GM12875 (cell line): ENCODE measurements around the gene DNAJC5G.
"Not testable (repeated sequence)": the region's sequence is repeated elsewhere in the genome, so short reads cannot be mapped to it uniquely, and the experiment has no call there.

Experiments
- H3K4me3 ChIP-seq: one replicate; pipeline ENCODE4 v1.5.1; 2011; ENCODE audit warnings: low read depth, low read length, control low read depth
- TF ChIP-seq, protein P1 (sequence below): IDR thresholded peaks from 2 replicates; pipeline ENCODE4 v1.5.1; 2011; ENCODE audit warnings: low read depth, mild to moderate bottlenecking, control low read depth, inconsistent platforms, low read length, moderate library complexity, borderline replicate concordance; ENCODE audit not compliant: insufficient read depth

The DNAJC5G gene

DNA sequence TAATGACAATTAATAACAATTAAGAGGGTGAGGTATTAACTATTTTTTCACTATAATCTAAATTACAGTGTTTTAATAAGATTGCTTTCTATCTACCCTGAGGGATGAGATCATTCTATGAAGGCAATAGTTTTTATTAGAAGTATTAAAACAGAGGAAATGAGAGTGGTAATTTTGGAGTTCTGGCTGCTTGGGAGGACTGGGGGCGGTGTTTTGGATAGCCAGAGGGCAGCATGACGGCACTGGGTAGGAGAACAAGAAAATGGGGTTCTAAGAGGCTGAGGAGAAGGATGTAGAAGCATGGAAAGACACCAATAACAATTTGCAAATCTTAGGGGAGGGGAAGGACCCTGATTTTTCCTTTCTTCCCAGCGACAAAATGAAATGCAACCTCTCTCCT lies 5.1 kb upstream of the DNAJC5G start:
- H3K4me3 ChIP-seq: no peak overlapping the region
- TF ChIP-seq, protein P1, sequence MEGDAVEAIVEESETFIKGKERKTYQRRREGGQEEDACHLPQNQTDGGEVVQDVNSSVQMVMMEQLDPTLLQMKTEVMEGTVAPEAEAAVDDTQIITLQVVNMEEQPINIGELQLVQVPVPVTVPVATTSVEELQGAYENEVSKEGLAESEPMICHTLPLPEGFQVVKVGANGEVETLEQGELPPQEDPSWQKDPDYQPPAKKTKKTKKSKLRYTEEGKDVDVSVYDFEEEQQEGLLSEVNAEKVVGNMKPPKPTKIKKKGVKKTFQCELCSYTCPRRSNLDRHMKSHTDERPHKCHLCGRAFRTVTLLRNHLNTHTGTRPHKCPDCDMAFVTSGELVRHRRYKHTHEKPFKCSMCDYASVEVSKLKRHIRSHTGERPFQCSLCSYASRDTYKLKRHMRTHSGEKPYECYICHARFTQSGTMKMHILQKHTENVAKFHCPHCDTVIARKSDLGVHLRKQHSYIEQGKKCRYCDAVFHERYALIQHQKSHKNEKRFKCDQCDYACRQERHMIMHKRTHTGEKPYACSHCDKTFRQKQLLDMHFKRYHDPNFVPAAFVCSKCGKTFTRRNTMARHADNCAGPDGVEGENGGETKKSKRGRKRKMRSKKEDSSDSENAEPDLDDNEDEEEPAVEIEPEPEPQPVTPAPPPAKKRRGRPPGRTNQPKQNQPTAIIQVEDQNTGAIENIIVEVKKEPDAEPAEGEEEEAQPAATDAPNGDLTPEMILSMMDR: no peak

GRCh38 chr2:27270670-27271069 lies 4.6 kb upstream of the DNAJC5G start:
- TF ChIP-seq, protein P1: no peak
- H3K4me3 ChIP-seq: no peak overlapping the region

DNA sequence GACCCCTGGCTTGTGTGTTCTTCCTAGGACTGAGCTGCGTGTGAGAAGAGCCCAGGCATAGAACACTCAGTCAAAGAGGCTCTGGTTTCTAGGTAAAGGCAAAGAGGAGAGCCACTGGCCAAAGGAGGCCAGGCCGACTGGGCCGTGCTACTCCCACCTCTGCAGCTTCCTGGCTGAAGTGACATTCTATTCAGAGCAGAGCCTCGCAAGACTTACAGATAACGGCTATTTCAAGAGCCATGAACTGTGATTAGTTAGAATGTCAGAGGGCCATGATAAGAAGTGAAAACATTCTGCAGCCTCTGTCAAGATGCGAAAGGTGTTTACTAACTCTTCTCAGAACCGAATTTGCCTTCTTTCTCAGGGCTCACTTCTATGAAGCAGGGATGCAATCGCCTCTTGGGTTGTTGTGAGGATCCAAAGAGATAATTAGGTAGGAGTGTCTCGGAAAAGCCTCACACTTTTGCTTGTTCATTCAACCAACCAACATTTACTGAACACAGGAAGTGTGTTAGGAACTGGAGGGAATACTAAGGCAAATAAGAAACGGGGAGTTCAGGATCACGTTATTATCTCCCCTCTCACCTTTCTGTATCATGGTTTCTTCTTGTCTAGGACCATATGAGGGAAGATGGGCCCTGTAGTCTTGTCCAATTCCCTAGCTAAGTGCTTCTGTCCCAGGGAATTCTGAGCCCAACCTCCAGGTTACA lies 3.4 kb upstream of the DNAJC5G start:
- H3K4me3 ChIP-seq: no peak overlapping the region
- TF ChIP-seq, protein P1: no peak

DNA sequence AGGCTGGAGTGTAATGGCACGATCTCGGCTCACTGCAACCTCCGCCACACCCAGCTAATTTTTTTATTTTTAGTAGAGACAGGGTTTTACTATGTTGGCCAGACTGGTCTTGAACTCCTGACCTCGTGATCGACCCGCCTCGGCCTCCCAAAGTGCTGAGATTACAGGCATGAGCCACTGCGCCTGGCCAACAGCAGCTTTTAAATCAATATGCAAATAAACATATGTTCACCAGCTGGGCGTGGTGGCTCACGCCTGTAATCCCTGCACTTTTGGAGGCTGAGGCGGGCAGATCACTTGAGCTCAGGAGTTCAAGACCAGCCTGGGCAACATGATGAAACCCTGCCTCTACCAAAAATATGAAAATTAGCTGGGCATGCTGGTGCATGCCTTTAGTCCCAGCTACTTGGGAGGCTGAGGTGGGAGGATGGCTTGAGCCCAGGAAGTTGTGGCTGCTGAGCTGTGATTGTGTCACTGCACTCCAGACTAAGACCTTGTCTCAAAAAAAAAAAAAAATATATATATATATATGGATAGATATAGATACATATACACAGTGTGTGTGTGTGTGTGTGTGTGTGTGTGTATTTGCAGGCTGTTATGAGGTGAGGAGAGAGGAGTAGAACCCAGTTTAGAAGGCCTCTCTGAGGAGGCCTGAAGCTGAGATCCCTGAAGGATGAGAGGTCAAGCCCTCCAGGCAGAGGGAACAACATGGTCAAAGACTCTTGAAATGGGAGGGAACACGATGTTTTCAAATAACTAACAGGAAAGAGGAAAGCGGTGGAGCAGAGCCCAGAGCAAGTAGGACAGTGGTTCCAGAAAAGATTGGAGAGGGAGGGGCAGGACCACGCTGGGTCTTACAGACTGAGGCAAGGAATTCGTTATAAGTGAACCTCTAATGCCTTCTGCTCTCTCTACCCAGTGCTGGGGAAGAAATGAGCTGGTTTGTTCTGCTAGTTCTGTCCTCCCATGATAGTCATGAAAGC lies 2.4 kb upstream of the DNAJC5G start:
- H3K4me3 ChIP-seq: not testable (repeated sequence)

DNA sequence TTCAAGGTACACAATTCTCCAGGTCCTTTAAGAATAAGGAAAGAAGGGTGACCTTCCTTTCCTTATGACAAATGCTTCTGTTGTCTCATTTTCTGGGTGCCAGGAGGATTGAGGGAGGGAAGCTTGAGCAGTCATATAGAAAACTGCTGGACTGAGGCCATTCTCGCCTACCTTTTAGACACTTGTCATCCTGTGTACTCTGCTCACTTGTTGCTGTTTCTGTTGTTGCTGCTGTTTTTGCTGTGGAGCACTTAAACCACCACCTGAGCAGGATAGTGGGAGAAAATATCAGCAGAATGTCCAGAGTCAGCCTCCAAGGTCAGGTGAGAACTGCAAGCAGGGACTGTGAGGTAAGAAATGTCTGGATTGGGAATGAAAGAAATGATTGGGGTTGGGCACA lies 2.8 kb downstream of the DNAJC5G start:
- H3K4me3 ChIP-seq: no peak overlapping the region
- TF ChIP-seq, protein P1: no peak

DNA sequence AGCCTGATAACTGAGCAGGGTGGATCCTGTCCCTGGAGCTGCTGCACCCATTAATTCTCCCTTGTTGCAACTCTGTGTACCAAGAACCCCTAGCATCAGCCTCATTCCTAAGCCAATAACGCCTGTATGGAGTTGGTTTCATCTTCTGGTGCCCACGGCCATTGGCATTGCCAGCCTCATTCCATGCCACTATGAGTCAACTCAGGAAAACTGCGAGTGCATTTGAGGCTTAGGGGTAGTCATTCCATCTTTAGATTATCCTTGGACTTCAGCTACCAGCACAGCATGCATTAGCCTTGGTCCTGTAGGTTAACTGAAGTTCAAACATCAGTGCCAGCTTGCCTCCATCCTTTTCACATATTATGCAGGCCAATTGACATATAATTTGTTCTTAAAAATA lies 5.6 kb downstream of the DNAJC5G start:
- TF ChIP-seq, protein P1: no peak
- H3K4me3 ChIP-seq: no peak overlapping the region

GRCh38 chr2:27281442-27281841 lies 6.2 kb downstream of the DNAJC5G start:
- TF ChIP-seq, protein P1: no peak
- no peak overlapping the region for H3K4me3 ChIP-seq
